Fibroblast of lung (primary cell): ENCODE results near the gene PRDM16.

Experiments
- CTCF ChIP-seq, 2 donors: IDR thresholded peaks in 1 of 2; conservative IDR thresholded peaks in 1 of 2; 1 replicate in 1 of 2; 2 replicates in 1 of 2; pipeline ENCODE4 v1.5.1; 2011 to 2012; ENCODE audit warnings: low read length in 2 of 2, control low read depth in 1 of 2, inconsistent platforms in 1 of 2, low read depth in 1 of 2, mild to moderate bottlenecking in 1 of 2
- EZH2 ChIP-seq: IDR thresholded peaks from 2 replicates; pipeline ENCODE4 v1.5.1; 2012; ENCODE audit warnings: low read length, control low read depth, mild to moderate bottlenecking; ENCODE audit errors: missing control alignments

- TF ChIP-seq CTCF (conservative IDR thresholded peaks at IDR 0.05 in 1 of 2, IDR thresholded peaks at IDR 0.05 in 1 of 2; ENCODE audit: low read depth in 1 of 2, low read length in 2 of 2) (no peak), EZH2 (no peak)
Measured at GRCh38 chr1:3277011-3277471, 208.0 kb downstream of the PRDM16 start.
